Activated gamma-delta T cell treated with anti-CD3 and anti-CD28 coated beads, Interleukin-2, amount 50 U/mL, for 16 hours (primary cell): Measurements from ENCODE around the gene PRKCZ.

Experiments
- DNase-seq: peaks from one replicate; pipeline ENCODE4 v3.0.0-alpha.2; 2020; ENCODE audit warnings: low read depth

PRKCZ gene

GRCh38 chr1:2160451-2161300 lies 110.5 kb downstream of the PRKCZ start:
- no peak for DNase-seq

DNA sequence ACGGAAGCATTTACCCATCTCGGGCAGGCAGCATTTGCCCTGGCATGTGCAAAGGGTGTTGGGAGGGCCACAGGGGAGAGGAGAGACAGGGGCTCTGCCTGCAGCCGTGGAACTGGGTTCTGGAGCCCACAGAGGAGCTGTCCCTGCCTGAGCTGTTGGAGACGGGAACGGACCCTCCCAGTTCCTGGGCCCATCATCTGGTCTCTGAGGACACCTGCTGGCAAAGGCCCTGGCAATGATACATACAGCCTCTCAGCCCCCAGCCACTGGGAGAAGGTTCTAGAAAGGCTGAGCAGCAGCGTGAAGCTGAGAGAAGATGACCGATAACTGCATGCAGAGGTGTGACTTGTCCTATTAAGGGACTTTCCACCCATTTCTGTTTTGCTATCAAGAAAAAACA lies 113.0 kb downstream of the PRKCZ start:
- DNase-seq: no peak

DNA sequence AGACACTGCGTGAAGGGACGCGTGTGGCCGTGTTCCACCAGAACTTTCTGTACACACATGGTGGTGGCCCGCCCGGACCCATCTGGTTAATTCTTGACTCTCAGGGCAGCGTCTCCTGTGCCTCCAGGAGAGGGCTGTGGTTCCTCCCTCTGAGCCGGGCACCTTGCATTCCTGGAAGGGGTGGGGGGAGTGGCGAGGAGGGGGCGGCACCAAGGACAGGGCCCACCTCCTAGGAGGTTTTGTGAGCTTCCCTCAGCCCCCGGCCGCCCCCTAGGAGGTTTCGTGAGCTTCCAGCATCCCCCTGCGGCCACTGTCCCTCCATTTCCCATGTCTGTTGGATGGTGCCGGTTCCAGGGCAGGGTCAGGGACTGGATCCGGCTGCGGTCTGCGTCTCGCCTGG lies 115.4 kb downstream of the PRKCZ start:
- no peak for DNase-seq

DNA sequence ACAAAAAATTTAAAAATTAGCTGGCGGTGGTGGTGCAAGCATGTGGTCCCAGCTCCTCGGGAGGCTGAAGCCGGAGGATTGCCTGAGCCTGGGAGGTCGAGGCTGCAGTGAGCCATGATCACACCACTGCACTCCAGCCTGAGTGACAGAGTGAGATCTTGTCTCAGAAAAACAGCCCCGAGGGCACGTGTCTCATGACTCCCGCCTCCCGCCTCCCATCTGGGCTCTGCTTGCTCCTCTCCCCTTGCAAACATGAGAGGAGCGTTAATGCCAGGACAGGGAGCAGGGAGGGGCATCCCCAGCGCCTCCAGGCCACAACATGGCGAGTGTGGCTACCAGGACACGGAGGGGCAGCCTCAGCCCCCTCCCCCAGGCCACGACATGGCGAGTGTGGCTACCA lies 116.0 kb downstream of the PRKCZ start:
- no peak for DNase-seq

DNA sequence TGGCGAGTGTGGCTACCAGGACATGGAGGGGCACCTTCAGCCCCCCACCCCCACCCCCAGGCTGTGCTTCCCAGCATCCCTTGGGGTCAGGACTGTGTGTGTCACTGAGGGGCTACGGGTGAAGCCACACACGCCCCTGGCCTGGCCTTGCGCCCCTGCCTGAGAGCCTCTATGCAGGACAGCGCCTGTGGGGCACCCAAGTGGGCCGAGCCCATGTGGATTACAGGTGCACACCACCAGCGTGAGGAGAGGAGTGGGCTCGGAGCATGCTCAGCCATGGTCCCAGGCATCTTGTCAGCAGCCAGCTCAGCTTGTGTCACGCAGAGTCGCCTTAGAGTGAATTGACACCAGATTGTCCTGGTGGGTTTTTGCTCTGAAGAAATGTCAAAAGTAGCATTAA lies 116.5 kb downstream of the PRKCZ start:
- DNase-seq: no peak

DNA sequence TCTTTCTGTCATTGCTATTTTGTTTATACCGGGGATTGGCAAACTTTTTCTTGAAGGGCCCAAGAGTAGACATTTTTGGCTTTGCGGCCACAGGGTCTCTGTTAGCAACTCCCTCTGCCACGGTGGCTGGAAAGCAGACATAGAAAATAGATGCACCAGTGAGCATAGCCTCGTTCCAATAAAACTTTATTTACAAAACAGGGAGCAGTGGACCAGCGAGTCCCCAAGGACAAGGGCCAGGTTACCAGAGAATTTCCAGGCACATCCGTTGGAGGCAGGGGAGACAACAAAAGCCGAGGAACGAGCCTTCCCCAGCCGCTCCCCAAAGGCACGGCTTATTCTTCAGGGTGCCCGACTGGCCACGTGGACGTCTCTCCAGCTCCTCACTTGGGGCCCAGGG lies 117.9 kb downstream of the PRKCZ start:
- DNase-seq: no peak

DNA sequence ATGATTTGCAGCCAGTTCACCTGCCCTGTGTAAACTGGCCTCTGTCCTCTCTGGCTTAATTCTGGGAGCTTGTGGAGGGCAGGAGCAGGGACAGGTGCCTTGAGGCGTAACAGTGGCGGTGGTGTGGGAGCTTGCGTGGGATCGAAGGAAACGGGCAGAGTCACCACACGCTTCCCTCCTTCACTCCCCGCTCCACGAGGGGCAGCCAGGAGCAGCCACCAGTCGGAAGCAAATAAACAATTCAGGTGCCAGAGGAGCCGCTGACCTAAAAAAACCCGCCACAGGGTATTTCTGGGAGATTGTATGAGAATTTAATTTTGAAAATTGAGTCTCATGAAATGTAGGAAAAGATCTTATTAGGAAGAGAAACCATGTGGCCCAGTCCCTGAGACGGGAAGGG lies 118.3 kb downstream of the PRKCZ start:
- no peak for DNase-seq

DNA sequence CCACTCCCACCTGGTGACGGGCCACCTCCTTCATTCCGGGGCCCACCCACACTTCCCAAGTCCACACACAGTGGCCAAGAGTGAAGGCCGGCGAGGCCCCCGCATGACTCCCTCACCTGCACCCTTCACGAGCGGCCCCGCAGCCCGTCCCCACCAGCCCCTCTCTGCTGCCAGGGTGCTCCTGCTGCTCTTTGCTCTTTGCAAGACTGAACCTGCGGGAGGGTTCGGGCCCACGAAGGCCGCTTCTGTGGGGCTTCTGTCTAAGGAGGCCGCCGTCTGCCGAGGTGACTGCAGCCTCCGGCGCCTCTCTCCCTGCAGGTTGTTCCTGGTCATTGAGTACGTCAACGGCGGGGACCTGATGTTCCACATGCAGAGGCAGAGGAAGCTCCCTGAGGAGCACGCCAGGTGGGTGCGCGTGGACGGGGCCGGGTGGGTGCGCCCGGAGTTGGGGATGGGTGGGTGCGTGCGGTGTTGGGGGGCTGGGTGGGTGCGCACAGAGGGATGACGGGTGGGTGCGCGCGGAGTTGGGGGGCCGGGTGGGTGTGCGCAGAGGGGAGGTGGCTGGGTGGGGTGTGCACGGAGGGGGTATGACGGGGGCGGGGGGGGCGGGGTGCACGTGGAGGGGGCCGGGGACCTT lies 119.1 kb downstream of the PRKCZ start:
- DNase-seq: no peak

- DNase-seq: no peak
Observed at GRCh38 chr1:2170211-2170610, 120.0 kb downstream of the PRKCZ start.

- no peak for DNase-seq
Observed at GRCh38 chr1:2172012-2172411, 121.8 kb downstream of the PRKCZ start.

DNA sequence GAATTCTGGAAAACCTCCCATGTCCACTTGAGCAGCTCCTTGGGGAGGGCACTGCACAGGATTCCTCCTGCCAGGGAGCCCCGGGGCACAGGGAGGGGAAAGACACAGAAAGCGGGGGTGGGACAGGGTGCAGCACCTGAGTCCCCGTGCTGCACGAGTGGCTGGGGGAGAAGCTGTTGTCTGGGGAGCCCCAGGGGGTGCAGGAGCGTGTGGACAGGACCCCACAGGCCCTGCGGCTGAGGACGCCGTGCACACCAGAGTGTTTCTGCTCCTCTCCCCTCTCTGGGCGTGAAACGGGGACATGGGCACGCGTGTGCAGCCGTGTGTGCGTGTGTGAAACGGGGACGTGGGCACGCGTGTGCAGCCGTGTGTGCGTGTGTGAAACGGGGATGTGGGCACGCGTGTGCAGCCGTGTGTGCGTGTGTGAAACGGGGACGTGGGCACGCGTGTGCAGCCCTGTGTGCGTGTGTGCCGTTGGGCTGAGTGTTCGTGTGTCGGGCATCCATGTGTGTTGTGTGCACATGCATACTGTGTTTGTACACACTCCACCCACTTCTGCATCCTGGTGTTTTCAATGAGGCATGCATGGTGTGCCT lies 122.4 kb downstream of the PRKCZ start:
- DNase-seq: no peak

DNA sequence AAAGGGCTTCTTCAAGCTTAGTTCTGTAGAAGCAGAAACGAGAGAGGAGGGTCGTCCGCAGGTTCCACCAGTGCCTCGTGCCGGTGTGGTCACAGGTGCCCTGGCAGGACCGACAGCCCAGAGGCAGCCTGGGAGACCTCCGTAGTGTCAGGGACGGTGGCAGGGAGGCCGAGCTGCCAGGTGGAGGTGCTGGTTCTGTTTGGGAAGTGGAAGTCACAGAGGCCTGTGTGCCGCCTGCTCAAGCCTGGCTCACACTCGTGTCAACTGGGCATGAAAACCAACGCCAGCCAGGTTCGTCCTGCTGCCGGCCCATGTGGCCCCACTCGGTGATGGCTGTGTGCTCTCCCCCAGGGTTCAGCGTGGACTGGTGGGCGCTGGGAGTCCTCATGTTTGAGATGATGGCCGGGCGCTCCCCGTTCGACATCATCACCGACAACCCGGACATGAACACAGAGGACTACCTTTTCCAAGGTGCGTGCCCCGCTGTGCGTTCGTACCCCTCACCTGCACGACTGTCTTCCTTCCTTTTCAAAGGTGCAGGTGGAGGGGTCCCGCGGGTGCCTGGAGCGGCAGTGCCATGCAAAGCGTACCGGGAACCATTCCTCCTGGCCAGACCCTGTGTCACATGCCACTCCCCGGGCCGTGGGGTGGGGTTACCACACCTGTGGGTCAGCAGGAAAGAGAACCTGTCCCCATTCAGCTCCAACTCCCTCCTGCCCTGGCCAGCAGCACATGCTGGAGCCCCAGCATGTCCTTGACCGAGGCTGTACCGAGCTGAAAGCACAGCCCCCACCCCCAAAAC lies 123.5 kb downstream of the PRKCZ start:
- no peak for DNase-seq

DNA sequence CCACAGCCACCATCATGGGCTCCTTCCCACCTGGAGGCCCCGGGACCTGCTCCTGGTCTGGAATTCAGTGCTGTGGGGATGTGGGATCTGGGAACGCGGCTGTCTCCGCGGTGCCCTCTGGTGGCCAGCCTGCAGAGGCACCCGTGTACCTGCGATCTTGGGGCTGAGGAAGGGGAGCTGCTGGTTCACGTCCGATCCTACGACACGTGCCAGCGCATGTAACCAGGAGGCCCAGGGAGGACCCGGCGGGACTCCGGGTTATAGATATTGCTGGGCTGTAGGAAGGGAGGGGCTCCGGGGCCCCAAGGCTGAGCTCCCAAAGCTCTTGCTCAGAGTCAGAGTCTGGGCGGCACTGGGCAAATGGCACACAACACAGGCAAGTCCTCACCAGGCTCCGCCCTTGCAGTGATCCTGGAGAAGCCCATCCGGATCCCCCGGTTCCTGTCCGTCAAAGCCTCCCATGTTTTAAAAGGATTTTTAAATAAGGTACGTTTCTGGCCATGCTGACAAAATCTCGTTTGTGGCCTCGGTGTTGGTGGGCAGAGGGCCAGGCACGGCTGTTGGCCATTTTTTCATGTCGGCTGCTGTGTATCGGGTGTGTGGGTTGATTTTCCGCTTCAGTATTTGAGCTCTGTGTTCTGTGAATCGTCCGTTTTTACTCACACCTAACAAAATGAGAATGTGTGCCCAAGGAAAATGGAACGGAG lies 124.3 kb downstream of the PRKCZ start:
- no peak for DNase-seq

DNA sequence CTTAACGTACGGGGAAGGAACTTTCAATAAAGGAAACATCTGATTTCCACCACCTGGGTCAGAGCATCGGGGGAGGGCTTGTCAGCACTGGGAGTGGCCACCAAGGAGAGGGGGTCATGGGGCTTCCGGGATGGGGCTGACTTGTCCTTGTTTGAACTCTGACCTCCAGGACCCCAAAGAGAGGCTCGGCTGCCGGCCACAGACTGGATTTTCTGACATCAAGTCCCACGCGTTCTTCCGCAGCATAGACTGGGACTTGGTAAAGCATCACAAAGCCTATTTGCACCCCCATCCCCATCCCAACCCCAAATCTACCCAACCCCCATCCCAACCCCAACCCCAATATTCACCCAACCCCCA lies 124.8 kb downstream of the PRKCZ start:
- DNase-seq: no peak

DNA sequence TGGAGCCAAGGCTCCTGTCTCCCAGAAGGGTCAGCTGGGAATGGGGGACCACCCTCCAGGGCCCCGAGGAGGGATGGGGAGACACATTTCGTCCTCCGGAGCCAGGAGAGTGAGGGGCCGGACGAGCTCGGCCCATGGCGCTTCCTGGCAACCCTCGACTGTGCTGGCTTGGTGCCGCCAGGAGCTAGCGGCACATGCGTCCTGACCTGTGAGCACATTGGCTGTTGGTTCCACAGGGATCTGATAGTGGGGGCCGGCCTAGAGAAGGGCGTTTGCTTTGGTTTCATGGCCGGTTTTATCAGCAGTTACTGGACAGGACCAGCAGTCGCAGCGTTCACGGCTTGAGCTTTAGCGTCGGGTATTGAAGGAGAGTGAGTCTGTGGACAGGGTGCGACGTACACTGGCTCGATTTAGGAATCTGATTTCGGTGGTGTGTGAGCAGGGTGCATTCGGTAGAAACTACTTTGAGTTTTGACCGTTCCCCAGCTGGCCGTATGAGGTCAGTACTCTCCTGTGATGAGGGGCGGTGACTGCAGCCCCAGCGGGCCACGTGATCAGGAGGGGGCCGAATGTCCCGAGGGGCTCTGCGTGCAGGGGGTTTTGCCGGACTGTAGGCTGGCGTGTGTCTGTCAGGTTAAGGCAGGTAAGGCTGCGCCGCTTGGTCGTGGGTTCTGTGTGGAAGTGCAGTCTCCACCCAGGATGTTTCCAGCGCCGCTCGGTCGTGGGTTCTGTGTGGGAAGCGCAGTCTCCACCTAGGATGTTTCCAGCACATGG lies 125.7 kb downstream of the PRKCZ start:
- no peak for DNase-seq

DNA sequence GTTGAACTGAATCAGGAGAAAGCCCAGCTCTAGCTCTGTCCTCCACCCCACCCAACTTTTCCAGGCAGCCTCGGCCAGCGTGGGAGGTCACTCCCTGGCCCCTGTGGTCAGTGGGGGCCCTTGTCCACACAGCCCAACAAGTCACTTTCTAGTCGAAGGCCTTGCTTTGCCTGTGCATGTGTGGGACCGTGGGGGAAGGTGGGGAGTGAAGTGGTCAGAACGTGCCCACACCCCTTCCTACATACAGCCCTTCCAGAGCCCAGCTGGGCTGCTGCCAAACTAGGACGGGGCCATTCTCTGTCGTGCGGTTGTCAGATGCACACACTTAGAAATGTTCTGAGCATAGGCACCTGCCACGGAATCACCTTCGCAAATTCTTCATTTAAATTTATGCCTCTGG lies 126.4 kb downstream of the PRKCZ start:
- DNase-seq: no peak

GRCh38 chr1:2177541-2177940 lies 127.3 kb downstream of the PRKCZ start:
- DNase-seq: no peak

GRCh38 chr1:2177946-2178538 lies 127.8 kb downstream of the PRKCZ start:
- DNase-seq: no peak

- DNase-seq: no peak
Observed at GRCh38 chr1:2178875-2179274, 128.7 kb downstream of the PRKCZ start.

DNA sequence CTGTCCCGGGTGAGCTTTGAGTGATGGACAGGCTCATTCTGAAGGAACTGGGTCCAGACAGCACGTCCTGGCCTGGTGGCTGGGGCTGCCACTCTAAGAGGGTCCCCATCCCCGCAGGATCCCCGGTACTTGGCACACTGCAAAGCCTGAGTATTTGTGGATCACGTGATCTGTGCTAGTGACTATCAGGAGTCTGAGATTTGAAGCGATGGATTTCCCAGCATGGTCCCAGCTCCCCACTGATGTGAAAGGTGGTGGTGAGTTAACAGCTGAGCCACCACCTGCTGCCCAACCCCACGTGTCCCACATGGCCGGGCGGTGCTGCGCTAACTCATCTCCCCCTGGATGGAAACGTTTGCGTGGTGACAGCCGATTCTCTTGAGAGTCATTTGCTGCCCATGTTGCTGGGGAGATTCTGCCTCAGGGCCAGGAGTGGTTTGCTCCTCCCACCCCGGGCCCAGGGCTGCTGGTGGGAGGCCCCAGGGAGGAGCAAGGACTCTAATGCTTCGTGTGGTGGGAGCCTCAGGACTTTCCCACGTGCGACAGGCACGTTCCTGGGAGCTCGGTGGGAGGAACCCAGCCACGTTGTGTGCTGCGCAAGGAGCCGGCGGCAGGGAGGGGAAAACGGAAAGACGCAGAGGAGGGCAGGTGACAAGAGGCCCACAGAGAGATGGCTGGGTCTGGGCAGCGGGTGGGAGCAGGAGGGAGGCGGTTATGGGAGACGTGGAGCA lies 129.2 kb downstream of the PRKCZ start:
- no peak for DNase-seq
